Nephron (organoid): ENCODE results near the gene FARP1.

Experiments
- H3K27ac Mint-ChIP-seq, 3 experiments: 2 replicates each; pipeline ENCODE4 v1.8.0; 2020; ENCODE audit warnings: mixed read lengths in 3 of 3, mild to moderate bottlenecking in 2 of 3, moderate library complexity in 1 of 3
- H3K27me3 Mint-ChIP-seq: 2 replicates; pipeline ENCODE4 v1.8.0; 2021; ENCODE audit warnings: low read depth, mild to moderate bottlenecking, moderate library complexity, mixed read lengths
- H3K36me3 Mint-ChIP-seq: 2 replicates; pipeline ENCODE4 v1.8.0; 2020; ENCODE audit warnings: low read depth, mixed read lengths
- H3K4me1 Mint-ChIP-seq: 2 replicates; pipeline ENCODE4 v1.8.0; 2020; ENCODE audit warnings: mixed read lengths
- H3K4me3 Mint-ChIP-seq, 3 experiments: 2 replicates each; pipeline ENCODE4 v1.8.0; 2020; ENCODE audit warnings: mild to moderate bottlenecking in 3 of 3, mixed read lengths in 3 of 3, moderate library complexity in 2 of 3
- H3K9me3 Mint-ChIP-seq: 2 replicates; pipeline ENCODE4 v1.8.0; 2020; ENCODE audit warnings: mixed read lengths
- TF ChIP-seq, protein P1 (sequence below), 3 experiments: fragments of 200-600 bp; sonication (generic); IDR thresholded peaks; one replicate each; pipeline ENCODE4 v1.5.0; 2021; ENCODE audit warnings: antibody characterized with exemption in 3 of 3; ENCODE audit not compliant: unreplicated experiment in 3 of 3

Gene FARP1

DNA sequence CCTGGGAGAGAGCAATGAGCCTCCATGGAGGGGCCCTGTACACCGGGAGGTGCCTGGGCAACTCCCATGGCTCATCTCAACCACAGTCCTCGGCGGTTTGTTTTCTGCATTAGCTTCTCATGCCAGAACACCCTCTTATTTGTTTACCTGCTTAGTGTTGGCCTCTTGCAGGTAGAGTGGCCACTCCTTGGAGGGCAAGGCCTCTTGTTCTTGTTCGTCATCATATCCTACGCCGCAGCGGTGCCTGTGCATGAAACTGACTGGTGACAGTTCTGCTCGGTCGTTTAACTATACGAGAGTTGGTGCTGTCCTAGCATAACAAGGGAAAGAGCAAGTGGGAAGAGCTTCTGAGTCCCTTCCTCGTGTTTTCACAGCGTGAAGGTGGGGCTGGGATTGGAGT is 74.7 kb downstream of the FARP1 start:
- no peaks in the 10 kb centered on the region for H3K9me3 Mint-ChIP-seq
- peak overlapping the region; percentile 72 to 97 (median 76) for H3K27ac Mint-ChIP-seq
- H3K27me3 Mint-ChIP-seq = no peaks in the 10 kb centered on the region
- TF ChIP-seq, protein P1, sequence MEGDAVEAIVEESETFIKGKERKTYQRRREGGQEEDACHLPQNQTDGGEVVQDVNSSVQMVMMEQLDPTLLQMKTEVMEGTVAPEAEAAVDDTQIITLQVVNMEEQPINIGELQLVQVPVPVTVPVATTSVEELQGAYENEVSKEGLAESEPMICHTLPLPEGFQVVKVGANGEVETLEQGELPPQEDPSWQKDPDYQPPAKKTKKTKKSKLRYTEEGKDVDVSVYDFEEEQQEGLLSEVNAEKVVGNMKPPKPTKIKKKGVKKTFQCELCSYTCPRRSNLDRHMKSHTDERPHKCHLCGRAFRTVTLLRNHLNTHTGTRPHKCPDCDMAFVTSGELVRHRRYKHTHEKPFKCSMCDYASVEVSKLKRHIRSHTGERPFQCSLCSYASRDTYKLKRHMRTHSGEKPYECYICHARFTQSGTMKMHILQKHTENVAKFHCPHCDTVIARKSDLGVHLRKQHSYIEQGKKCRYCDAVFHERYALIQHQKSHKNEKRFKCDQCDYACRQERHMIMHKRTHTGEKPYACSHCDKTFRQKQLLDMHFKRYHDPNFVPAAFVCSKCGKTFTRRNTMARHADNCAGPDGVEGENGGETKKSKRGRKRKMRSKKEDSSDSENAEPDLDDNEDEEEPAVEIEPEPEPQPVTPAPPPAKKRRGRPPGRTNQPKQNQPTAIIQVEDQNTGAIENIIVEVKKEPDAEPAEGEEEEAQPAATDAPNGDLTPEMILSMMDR (IDR thresholded peaks at IDR 0.05; ENCODE audit: unreplicated experiment in 3 of 3) = no peak
- peak overlapping the region in 1 of 3 experiments; percentile 12 for H3K4me3 Mint-ChIP-seq
- peaks cover 16% of the 10 kb centered on the region for H3K36me3 Mint-ChIP-seq
- H3K4me1 Mint-ChIP-seq = peaks cover 89% of the 10 kb centered on the region

DNA sequence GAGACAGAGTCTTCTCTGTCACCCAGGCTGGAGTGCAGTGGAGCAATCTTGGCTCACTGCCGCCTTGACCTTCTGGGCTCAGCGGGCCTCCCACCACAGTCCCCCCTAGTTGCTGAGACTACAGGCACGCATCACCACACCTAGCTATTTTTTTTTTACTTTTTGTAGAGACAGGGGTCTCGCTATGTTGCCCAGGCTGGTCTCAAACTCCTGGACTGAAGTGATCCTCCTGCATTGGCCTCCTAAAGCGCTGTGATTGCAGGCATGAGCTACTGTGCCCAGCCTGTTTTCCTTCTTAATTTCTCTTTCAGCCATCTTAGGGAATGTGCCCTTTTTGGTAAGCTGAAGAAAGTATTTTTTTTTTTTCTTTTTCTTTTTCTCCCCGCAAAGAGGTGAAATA is 76.8 kb downstream of the FARP1 start:
- TF ChIP-seq, protein P1 (IDR thresholded peaks at IDR 0.05; ENCODE audit: unreplicated experiment in 3 of 3) = no peak
- Mint-ChIP-seq H3K36me3 (peaks cover 16% of the 10 kb centered on the region), H3K27me3 (no peaks in the 10 kb centered on the region), H3K4me1 (peaks cover 78% of the 10 kb centered on the region), H3K9me3 (no peaks in the 10 kb centered on the region), H3K27ac (peak overlapping the region; percentile 94 to 97 (median 96)), H3K4me3 (peak overlapping the region; percentile 25 to 37 (median 29))

DNA sequence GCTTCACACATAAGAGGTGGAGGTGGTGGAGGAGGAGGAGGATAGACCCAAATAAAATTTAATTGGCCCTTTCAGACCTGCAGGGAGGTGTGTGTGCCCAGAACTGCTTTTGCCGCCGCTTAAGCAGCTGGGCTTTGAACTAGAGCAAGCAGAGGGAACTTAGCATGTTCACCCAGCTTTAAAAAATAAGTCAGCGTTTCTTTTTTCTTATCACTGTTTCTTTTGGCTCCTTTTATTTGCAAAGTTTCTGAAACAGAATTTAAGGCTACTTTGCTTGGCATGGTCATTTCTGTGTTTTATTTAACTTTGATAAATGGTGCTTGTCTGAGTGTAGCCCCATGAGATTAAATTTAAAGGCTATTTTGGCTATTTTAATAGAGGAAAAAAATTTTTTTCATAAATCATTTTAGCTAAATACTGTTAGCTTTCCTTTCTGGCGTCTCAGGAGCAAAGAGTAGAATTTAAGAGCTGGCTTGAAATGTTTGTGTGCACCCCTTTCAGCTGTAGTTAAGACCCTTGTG is 77.4 kb downstream of the FARP1 start:
- Mint-ChIP-seq H3K36me3 (peaks cover 23% of the 10 kb centered on the region), H3K27me3 (no peaks in the 10 kb centered on the region), H3K4me1 (peaks cover 78% of the 10 kb centered on the region)

DNA sequence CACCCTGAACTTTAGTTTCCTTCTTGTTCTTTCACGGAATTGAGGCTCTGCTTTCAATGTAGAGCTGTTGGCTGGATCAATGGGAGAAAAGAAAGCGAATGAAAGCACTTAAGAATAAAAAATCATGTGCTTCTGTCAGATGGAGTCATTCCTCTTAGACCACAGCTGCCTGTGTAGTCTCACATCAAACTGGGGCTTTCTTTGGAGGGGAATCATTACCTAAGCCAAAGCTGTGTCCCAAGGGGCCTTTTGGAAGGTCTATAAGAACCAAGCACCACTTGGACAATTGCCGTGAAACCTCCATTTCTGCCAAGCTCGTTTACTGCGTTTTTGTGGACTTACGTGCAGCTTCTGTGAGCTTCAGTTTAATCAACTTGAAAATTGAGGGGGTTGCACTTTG is 78.3 kb downstream of the FARP1 start:
- peaks cover 78% of the 10 kb centered on the region for H3K4me1 Mint-ChIP-seq
- peaks cover 23% of the 10 kb centered on the region for H3K36me3 Mint-ChIP-seq
- peak overlapping the region; percentile 94 to 97 (median 96) for H3K27ac Mint-ChIP-seq
- TF ChIP-seq, protein P1 (IDR thresholded peaks at IDR 0.05; ENCODE audit: unreplicated experiment in 3 of 3) = no peak
- no peaks in the 10 kb centered on the region for H3K27me3 Mint-ChIP-seq
- H3K9me3 Mint-ChIP-seq = no peaks in the 10 kb centered on the region
- H3K4me3 Mint-ChIP-seq = peak overlapping the region in 2 of 3 experiments; percentile 1 to 31

More for the DNA sequence above, 77.4 kb downstream of the FARP1 start:
- peak overlapping the region; percentile 25 to 37 (median 29) for H3K4me3 Mint-ChIP-seq
- peak overlapping the region; percentile 94 to 97 (median 96) for H3K27ac Mint-ChIP-seq
- no peaks in the 10 kb centered on the region for H3K9me3 Mint-ChIP-seq
- TF ChIP-seq, protein P1 (IDR thresholded peaks at IDR 0.05; ENCODE audit: unreplicated experiment in 3 of 3) = no peak

DNA sequence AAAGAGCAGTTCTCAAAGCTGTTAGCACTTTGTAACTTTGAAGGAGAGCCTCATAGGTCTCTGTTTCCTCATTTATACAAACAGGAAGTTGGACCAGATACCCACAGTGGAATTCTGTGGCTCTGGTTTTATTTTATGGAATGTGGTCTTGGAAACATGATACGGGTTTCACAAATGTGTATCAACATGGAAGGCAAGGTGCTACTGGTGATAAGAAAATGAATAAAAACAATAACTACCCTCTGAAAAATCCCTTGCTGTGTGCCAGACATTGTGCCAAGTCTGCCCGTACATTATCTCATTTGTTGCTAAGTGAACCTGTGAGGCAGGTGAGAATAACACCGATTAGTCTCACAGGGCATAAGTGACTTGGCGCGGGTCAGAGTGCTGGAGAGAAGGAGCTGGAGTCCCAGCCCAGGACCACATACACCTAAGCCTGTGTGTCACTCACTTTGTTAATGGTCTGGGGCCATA is 79.2 kb downstream of the FARP1 start:
- peak overlapping the region; percentile 64 to 97 (median 96) for H3K27ac Mint-ChIP-seq
- H3K36me3 Mint-ChIP-seq = peaks cover 27% of the 10 kb centered on the region
- H3K4me1 Mint-ChIP-seq = peaks cover 77% of the 10 kb centered on the region
- TF ChIP-seq, protein P1 (IDR thresholded peaks at IDR 0.05; ENCODE audit: unreplicated experiment in 3 of 3) = no peak
- peak overlapping the region in 1 of 3 experiments; percentile 10 for H3K4me3 Mint-ChIP-seq
- peaks cover 4% of the 10 kb centered on the region for H3K9me3 Mint-ChIP-seq
- H3K27me3 Mint-ChIP-seq = no peaks in the 10 kb centered on the region

DNA sequence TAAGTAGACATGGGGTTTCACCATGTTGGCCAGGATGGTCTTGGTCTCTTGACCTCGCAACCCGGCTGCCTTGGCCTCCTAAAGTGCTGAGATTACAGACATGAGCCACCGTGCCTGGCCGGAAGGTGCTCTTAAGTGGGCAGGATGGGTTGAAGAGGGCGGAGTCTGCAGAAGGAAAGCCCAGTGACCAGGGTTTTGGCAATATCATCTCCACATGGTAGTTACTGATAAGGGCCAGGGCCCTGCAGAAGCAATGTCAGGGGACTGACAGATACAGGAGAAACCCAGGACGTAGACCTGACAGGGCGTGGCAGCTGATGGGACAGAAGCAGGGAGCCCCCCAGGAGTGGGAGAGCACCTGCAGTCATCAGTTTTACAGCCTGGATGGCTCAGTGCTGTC is 79.9 kb downstream of the FARP1 start:
- TF ChIP-seq, protein P1 (IDR thresholded peaks at IDR 0.05; ENCODE audit: unreplicated experiment in 3 of 3) = no peak
- Mint-ChIP-seq H3K27me3 (no peaks in the 10 kb centered on the region), H3K27ac (peak overlapping the region in 1 of 3 experiments; percentile 96), H3K9me3 (peaks cover 11% of the 10 kb centered on the region), H3K36me3 (peaks cover 34% of the 10 kb centered on the region), H3K4me1 (peaks cover 70% of the 10 kb centered on the region), H3K4me3 (no peak overlapping the region)
